Uterus (tissue), 4 donors: ENCODE measurements around the gene DPEP2NB. TPM values are rescaled to one million over a fixed set of nuclear protein-coding genes. Genes with fewer than 3 reads are reported as not detected.

Experiments used
- DNase-seq, 2 donors: peaks; one replicate each; pipeline ENCODE4 v3.0.0-alpha.2; 2019 to 2020
- H3K27ac ChIP-seq, 2 donors: fragments of 200-600 bp; sonication (generic); 1 replicate in 1 of 2; 2 replicates in 1 of 2; pipeline ENCODE4 v1.5.1; 2016 to 2018
- H3K27me3 ChIP-seq, 2 donors: fragments of 200-600 bp; sonication (generic); one replicate each; pipeline ENCODE4 v1.5.1; 2018 to 2019; ENCODE audit warnings: control low read depth in 1 of 2
- H3K36me3 ChIP-seq, 2 donors: fragments of 200-600 bp; sonication (generic); one replicate each; pipeline ENCODE4 v1.5.1; 2019; ENCODE audit warnings: control low read depth in 1 of 2
- H3K4me1 ChIP-seq, 2 donors: fragments of 200-600 bp; sonication (generic); one replicate each; pipeline ENCODE4 v1.5.1; 2018 to 2019; ENCODE audit warnings: control low read depth in 1 of 2
- H3K4me3 ChIP-seq, 2 donors: fragments of 200-600 bp; sonication (generic); 1 replicate in 1 of 2; 2 replicates in 1 of 2; pipeline ENCODE4 v1.5.1; 2018 to 2019; ENCODE audit warnings: mild to moderate bottlenecking in 1 of 2
- H3K9me3 ChIP-seq, 2 donors: fragments of 200-600 bp; sonication (generic); one replicate each; pipeline ENCODE4 v1.5.1; 2019; ENCODE audit warnings: control low read depth in 1 of 2
- CTCF ChIP-seq, 4 experiments: fragments of 200-600 bp in 2 of 4; fragments of 450-650 bp in 2 of 4; sonication (generic) in 2 of 4; IDR thresholded peaks; one replicate each; pipeline ENCODE4 v1.5.1; 2016 to 2019; ENCODE audit warnings: antibody characterized with exemption in 4 of 4, mild to moderate bottlenecking in 2 of 4, moderate library complexity in 1 of 4
- POLR2A ChIP-seq, 2 donors: fragments of 450-650 bp; IDR thresholded peaks; one replicate each; pipeline ENCODE4 v1.6.1; 2016; ENCODE audit warnings: antibody characterized with exemption in 2 of 2, mild to moderate bottlenecking in 1 of 2, moderate library complexity in 1 of 2
- intact Hi-C: fragments of 100-400 bp; cut with DNase I; formaldehyde crosslinking; loops from one replicate; pipeline ENCODE4 v1.15.1; 2023; ENCODE audit warnings: low total_unique reads
- total RNA-seq, 4 donors: library from RNA; depleted of rRNA in 3 of 4; stranded (reverse); fragments of >200 nt in 3 of 4; gene quantifications; one replicate each; pipeline versions ENCODE4 v1.1.0 to v1.2.4, GENCODE V29; 2014 to 2023
- donor health status: DM: yes; HTN: yes; CAD: no.

DPEP2NB gene
- total RNA-seq, 4 donors from 2014 or later = not detected

GRCh38 chr16:67968400-67969253 lies 47.1 kb downstream of the DPEP2NB start, which contains the start of gene SLC12A4:
SLC12A4 (minus strand) TSS chr16:67968637; CDS start chr16:67968553, 84 bp downstream.
- Histone ChIP-seq H3K9me3 (no peaks in the 10 kb centered on the region), H3K4me1 (peaks cover 3 to 20% of the 10 kb centered on the region in 2 donors), H3K27me3 (no peaks in the 10 kb centered on the region), H3K36me3 (no peaks in the 10 kb centered on the region), H3K27ac (peak within 1 kb of the TSS; percentile 94 to 96), H3K4me3 (peak within 1 kb of the TSS; percentile 73 to 92)
- peak; percentile 87 to 91 for DNase-seq
- intact Hi-C loops = no loop called here
- TF ChIP-seq POLR2A (IDR thresholded peaks at IDR 0.05) = peak; percentile 90 to 99
- TF ChIP-seq CTCF (IDR thresholded peaks at IDR 0.05) = peak in 1 of 4 experiments; percentile 8

GRCh38 chr16:67967958-67968399 lies 47.7 kb downstream of the DPEP2NB start:
- no peaks in the 10 kb centered on the region for H3K9me3 ChIP-seq
- H3K4me1 ChIP-seq = peaks cover 3 to 20% of the 10 kb centered on the region in 2 donors
- peak overlapping the region; percentile 94 to 96 for H3K27ac ChIP-seq
- no peaks in the 10 kb centered on the region for H3K36me3 ChIP-seq
- peak overlapping the region; percentile 73 to 92 for H3K4me3 ChIP-seq
- intact Hi-C loops = no loop called here
- TF ChIP-seq POLR2A (IDR thresholded peaks at IDR 0.05) (no peak), CTCF (IDR thresholded peaks at IDR 0.05) (no peak)
- peak in 1 of 2 donors; percentile 65 for DNase-seq
- no peaks in the 10 kb centered on the region for H3K27me3 ChIP-seq

GRCh38 chr16:67967183-67967957 lies 48.3 kb downstream of the DPEP2NB start:
- H3K36me3 ChIP-seq = no peaks in the 10 kb centered on the region
- intact Hi-C loops = no loop called here
- H3K9me3 ChIP-seq = no peaks in the 10 kb centered on the region
- no peaks in the 10 kb centered on the region for H3K27me3 ChIP-seq
- H3K4me3 ChIP-seq = peak overlapping the region; percentile 73 to 92
- no peak for DNase-seq
- H3K4me1 ChIP-seq = peaks cover 3 to 21% of the 10 kb centered on the region in 2 donors
- TF ChIP-seq CTCF (IDR thresholded peaks at IDR 0.05) (no peak), POLR2A (IDR thresholded peaks at IDR 0.05) (no peak)
- H3K27ac ChIP-seq = peak overlapping the region; percentile 94 to 96

GRCh38 chr16:67966549-67967182 lies 49.0 kb downstream of the DPEP2NB start:
- no peak for TF ChIP-seq CTCF (IDR thresholded peaks at IDR 0.05)
- DNase-seq = peak in 1 of 2 donors; percentile 54
- no peaks in the 10 kb centered on the region for H3K27me3 ChIP-seq
- peak overlapping the region; percentile 73 to 92 for H3K4me3 ChIP-seq
- no peaks in the 10 kb centered on the region for H3K36me3 ChIP-seq
- intact Hi-C loops = no loop called here
- H3K27ac ChIP-seq = peak overlapping the region; percentile 94 to 96
- peaks cover 3 to 24% of the 10 kb centered on the region in 2 donors for H3K4me1 ChIP-seq
- H3K9me3 ChIP-seq = no peaks in the 10 kb centered on the region
